ENCODE data around the gene BRI3. TPM values are rescaled to one million over a fixed set of nuclear protein-coding genes. Genes with fewer than 3 reads are reported as not detected.

Gene BRI3
- total RNA-seq, 2 donors from 2014 or later: 68.5 to 85.4 TPM

GRCh38 chr7:98305951-98306535 is 24.6 kb downstream of the BRI3 start:
- H3K9me3 ChIP-seq: no peaks in the 10 kb centered on the region
- TF ChIP-seq POLR2AphosphoS5 (IDR thresholded peaks at IDR 0.05): no peak
- no peak for TF ChIP-seq POLR2A (IDR thresholded peaks at IDR 0.05)
- no peak for TF ChIP-seq CTCF (IDR thresholded peaks at IDR 0.05)
- no peak for DNase-seq (ENCODE audit: low spot score)
- H3K27me3 ChIP-seq (replicated peaks; ENCODE audit: insufficient read depth): no peaks in the 10 kb centered on the region
- no peak overlapping the region for H3K27ac ChIP-seq
- H3K4me3 ChIP-seq: no peak overlapping the region
- WGBS: 83% methylated on average over 22 of the region's 22 CpGs
- H3K4me1 ChIP-seq (replicated peaks): no peaks in the 10 kb centered on the region
- intact Hi-C loops (cut with DNase I): no loop called here
- H3K36me3 ChIP-seq: no peaks in the 10 kb centered on the region

GRCh38 chr7:98307971-98308466 is 26.5 kb downstream of the BRI3 start:
- intact Hi-C loops (cut with DNase I): no loop called here

GRCh38 chr7:98309566-98309965 is 28.1 kb downstream of the BRI3 start:
- intact Hi-C loops (cut with DNase I): no loop called here

More at GRCh38 chr7:98307971-98308466, 26.5 kb downstream of the BRI3 start:
- no peaks in the 10 kb centered on the region for H3K27me3 ChIP-seq (replicated peaks; ENCODE audit: insufficient read depth)
- H3K9me3 ChIP-seq: no peaks in the 10 kb centered on the region
- no peaks in the 10 kb centered on the region for H3K36me3 ChIP-seq
- no peak overlapping the region for H3K27ac ChIP-seq
- H3K4me3 ChIP-seq: no peak overlapping the region
- H3K4me1 ChIP-seq (replicated peaks): no peaks in the 10 kb centered on the region
- 89% methylated on average over 14 of the region's 14 CpGs for WGBS
- TF ChIP-seq CTCF (IDR thresholded peaks at IDR 0.05) (no peak), POLR2A (IDR thresholded peaks at IDR 0.05) (no peak), POLR2AphosphoS5 (IDR thresholded peaks at IDR 0.05) (no peak)
- DNase-seq (ENCODE audit: low spot score): no peak

GRCh38 chr7:98312201-98312600 is 30.7 kb downstream of the BRI3 start:
- Histone ChIP-seq H3K27ac (no peak overlapping the region), H3K36me3 (no peaks in the 10 kb centered on the region), H3K4me3 (no peak overlapping the region), H3K27me3 (replicated peaks; ENCODE audit: insufficient read depth) (no peaks in the 10 kb centered on the region), H3K4me1 (replicated peaks) (no peaks in the 10 kb centered on the region), H3K9me3 (no peaks in the 10 kb centered on the region)
- intact Hi-C loops (cut with DNase I): no loop called here
- 75% methylated on average over 7 of the region's 7 CpGs for WGBS
- no peak for DNase-seq (ENCODE audit: low spot score)
- TF ChIP-seq CTCF (IDR thresholded peaks at IDR 0.05) (no peak), POLR2A (IDR thresholded peaks at IDR 0.05) (no peak), POLR2AphosphoS5 (IDR thresholded peaks at IDR 0.05) (no peak)

More at GRCh38 chr7:98309566-98309965, 28.1 kb downstream of the BRI3 start:
- Histone ChIP-seq H3K27me3 (replicated peaks; ENCODE audit: insufficient read depth) (no peaks in the 10 kb centered on the region), H3K9me3 (no peaks in the 10 kb centered on the region), H3K4me3 (no peak overlapping the region), H3K27ac (no peak overlapping the region), H3K4me1 (replicated peaks) (no peaks in the 10 kb centered on the region), H3K36me3 (no peaks in the 10 kb centered on the region)
- no peak for DNase-seq (ENCODE audit: low spot score)
- TF ChIP-seq POLR2AphosphoS5 (IDR thresholded peaks at IDR 0.05): no peak
- no peak for TF ChIP-seq CTCF (IDR thresholded peaks at IDR 0.05)
- TF ChIP-seq POLR2A (IDR thresholded peaks at IDR 0.05): no peak
- WGBS: 98% methylated on average over 8 of the region's 8 CpGs

GRCh38 chr7:98314469-98314868 is 33.0 kb downstream of the BRI3 start:
- 92% methylated on average over 11 of the region's 11 CpGs for WGBS
- TF ChIP-seq POLR2AphosphoS5 (IDR thresholded peaks at IDR 0.05) (no peak), POLR2A (IDR thresholded peaks at IDR 0.05) (no peak), CTCF (IDR thresholded peaks at IDR 0.05) (no peak)
- intact Hi-C loops (cut with DNase I): no loop called here
- Histone ChIP-seq H3K36me3 (no peaks in the 10 kb centered on the region), H3K4me3 (no peak overlapping the region), H3K27me3 (replicated peaks; ENCODE audit: insufficient read depth) (no peaks in the 10 kb centered on the region), H3K9me3 (no peaks in the 10 kb centered on the region), H3K4me1 (replicated peaks) (no peaks in the 10 kb centered on the region), H3K27ac (no peak overlapping the region)
- no peak for DNase-seq (ENCODE audit: low spot score)

All from prostate gland (tissue), 2 donors.